GM18505 (cell line): ENCODE data around the gene KRT86.

Source experiments
- ATAC-seq: cut with Tn5 transposase; IDR thresholded peaks from one replicate; pipeline ENCODE4 v1.9.1; 2021; ENCODE audit not compliant: unreplicated experiment
- POLR2A ChIP-seq: IDR thresholded peaks from 4 replicates; pipeline ENCODE4 v1.6.1; 2011; ENCODE audit warnings: borderline replicate concordance; ENCODE audit not compliant: insufficient read depth, insufficient read length; ENCODE audit errors: extremely low read depth

KRT86 gene

GRCh38 chr12:52243259-52243855 is 31.1 kb upstream of the KRT86 start:
- no peak for TF ChIP-seq POLR2A
- no peak for ATAC-seq

- ATAC-seq: peak; percentile 79
- peak; percentile 27 for TF ChIP-seq POLR2A
Measured at GRCh38 chr12:52243856-52244614, 30.4 kb upstream of the KRT86 start.

- ATAC-seq: no peak
Measured at GRCh38 chr12:52244615-52244994, 29.8 kb upstream of the KRT86 start.

GRCh38 chr12:52245259-52245961 is 29.0 kb upstream of the KRT86 start:
- no peak for ATAC-seq
- no peak for TF ChIP-seq POLR2A

More at GRCh38 chr12:52244615-52244994, 29.8 kb upstream of the KRT86 start:
- TF ChIP-seq POLR2A: no peak

GRCh38 chr12:52245962-52246569 is 28.4 kb upstream of the KRT86 start:
- no peak for ATAC-seq
- no peak for TF ChIP-seq POLR2A

GRCh38 chr12:52246720-52247621 is 27.5 kb upstream of the KRT86 start:
- TF ChIP-seq POLR2A: no peak
- no peak for ATAC-seq

- no peak for ATAC-seq
- TF ChIP-seq POLR2A: no peak
Measured at GRCh38 chr12:52247622-52248540, 26.6 kb upstream of the KRT86 start.

GRCh38 chr12:52248541-52249461 is 25.6 kb upstream of the KRT86 start:
- no peak for TF ChIP-seq POLR2A
- ATAC-seq: no peak

GRCh38 chr12:52249511-52250047 is 24.9 kb upstream of the KRT86 start:
- ATAC-seq: no peak
- no peak for TF ChIP-seq POLR2A
